Ishikawa (cell line): ENCODE results near the gene SELPLG.

ENCODE experiments used
- CEBPB ChIP-seq: IDR thresholded peaks from 2 replicates; pipeline ENCODE4 v1.6.1; 2012
- CREB1 ChIP-seq: IDR thresholded peaks from 2 replicates; pipeline ENCODE4 v1.6.1; 2012; ENCODE audit warnings: low read depth
- EGR1 ChIP-seq: IDR thresholded peaks from 2 replicates; pipeline ENCODE4 v1.6.1; 2012
- EP300 ChIP-seq: IDR thresholded peaks from 2 replicates; pipeline ENCODE4 v1.6.1; 2012; ENCODE audit warnings: borderline replicate concordance
- FOXM1 ChIP-seq: IDR thresholded peaks from 2 replicates; pipeline ENCODE4 v1.6.1; 2012; ENCODE audit warnings: low read depth, borderline replicate concordance
- NFIC ChIP-seq: IDR thresholded peaks from 2 replicates; pipeline ENCODE4 v1.6.1; 2012
- RAD21 ChIP-seq: IDR thresholded peaks from 2 replicates; pipeline ENCODE4 v1.6.1; 2012; ENCODE audit warnings: low read depth
- TAF1 ChIP-seq: IDR thresholded peaks from 2 replicates; pipeline ENCODE4 v1.6.1; 2012; ENCODE audit warnings: low read depth, mild to moderate bottlenecking
- TCF12 ChIP-seq: IDR thresholded peaks from 2 replicates; pipeline ENCODE4 v1.6.1; 2012; ENCODE audit warnings: low read depth
- TEAD4 ChIP-seq: IDR thresholded peaks from 2 replicates; pipeline ENCODE4 v1.6.1; 2012
- YY1 ChIP-seq: IDR thresholded peaks from 2 replicates; pipeline ENCODE4 v1.6.1; 2012; ENCODE audit warnings: low read depth
- ZBTB7A ChIP-seq: IDR thresholded peaks from 2 replicates; pipeline ENCODE4 v1.6.1; 2012; ENCODE audit warnings: low read depth
- TF ChIP-seq, protein P1 (sequence below): IDR thresholded peaks from 2 replicates; pipeline ENCODE4 v1.6.1; 2012; ENCODE audit warnings: low read depth, mild to moderate bottlenecking
- TF ChIP-seq, protein P2 (sequence below): IDR thresholded peaks from 2 replicates; pipeline ENCODE4 v1.6.1; 2012
- TF ChIP-seq, protein P3 (sequence below): IDR thresholded peaks from 2 replicates; pipeline ENCODE4 v1.6.1; 2012

Gene SELPLG

DNA sequence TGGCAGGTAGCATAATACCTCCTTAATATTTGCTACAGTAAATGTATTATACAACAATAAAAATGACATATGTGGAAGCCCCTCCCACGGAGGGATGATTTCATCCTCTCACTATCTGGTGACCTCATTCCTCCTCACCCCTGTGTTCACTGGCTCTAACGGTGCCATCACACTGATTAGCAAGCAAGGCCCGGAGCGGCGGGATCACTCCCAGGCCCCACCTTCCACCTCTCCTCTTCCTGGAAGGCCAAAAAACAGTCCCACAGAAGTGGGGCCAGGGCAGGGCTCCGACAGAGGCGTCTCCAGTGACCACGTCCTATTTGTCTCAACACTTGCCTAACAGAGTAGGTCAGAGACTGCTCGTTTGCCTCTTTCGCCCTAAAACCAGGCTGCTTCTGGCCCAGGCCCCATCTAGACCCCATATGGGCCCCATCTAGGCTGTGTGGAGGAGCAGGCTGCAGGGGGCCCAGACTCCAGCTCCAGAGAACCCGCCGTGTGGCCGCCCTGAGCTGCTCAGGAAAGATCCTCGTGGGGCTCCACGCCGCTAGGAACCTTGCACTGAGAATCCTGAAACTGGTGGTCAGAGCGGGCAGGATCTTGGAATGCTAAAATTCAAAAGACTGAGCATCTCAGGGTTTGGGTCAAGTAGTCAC lies 3.7 kb downstream of the SELPLG start:
- TF ChIP-seq EP300 (no peak), FOXM1 (no peak), YY1 (no peak), CREB1 (no peak), RAD21 (no peak), ZBTB7A (no peak), NFIC (no peak), TAF1 (no peak), TEAD4 (no peak), TCF12 (no peak), EGR1 (no peak), CEBPB (no peak)
- TF ChIP-seq, protein P1, sequence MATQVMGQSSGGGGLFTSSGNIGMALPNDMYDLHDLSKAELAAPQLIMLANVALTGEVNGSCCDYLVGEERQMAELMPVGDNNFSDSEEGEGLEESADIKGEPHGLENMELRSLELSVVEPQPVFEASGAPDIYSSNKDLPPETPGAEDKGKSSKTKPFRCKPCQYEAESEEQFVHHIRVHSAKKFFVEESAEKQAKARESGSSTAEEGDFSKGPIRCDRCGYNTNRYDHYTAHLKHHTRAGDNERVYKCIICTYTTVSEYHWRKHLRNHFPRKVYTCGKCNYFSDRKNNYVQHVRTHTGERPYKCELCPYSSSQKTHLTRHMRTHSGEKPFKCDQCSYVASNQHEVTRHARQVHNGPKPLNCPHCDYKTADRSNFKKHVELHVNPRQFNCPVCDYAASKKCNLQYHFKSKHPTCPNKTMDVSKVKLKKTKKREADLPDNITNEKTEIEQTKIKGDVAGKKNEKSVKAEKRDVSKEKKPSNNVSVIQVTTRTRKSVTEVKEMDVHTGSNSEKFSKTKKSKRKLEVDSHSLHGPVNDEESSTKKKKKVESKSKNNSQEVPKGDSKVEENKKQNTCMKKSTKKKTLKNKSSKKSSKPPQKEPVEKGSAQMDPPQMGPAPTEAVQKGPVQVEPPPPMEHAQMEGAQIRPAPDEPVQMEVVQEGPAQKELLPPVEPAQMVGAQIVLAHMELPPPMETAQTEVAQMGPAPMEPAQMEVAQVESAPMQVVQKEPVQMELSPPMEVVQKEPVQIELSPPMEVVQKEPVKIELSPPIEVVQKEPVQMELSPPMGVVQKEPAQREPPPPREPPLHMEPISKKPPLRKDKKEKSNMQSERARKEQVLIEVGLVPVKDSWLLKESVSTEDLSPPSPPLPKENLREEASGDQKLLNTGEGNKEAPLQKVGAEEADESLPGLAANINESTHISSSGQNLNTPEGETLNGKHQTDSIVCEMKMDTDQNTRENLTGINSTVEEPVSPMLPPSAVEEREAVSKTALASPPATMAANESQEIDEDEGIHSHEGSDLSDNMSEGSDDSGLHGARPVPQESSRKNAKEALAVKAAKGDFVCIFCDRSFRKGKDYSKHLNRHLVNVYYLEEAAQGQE, result no peak
- TF ChIP-seq, protein P2, sequence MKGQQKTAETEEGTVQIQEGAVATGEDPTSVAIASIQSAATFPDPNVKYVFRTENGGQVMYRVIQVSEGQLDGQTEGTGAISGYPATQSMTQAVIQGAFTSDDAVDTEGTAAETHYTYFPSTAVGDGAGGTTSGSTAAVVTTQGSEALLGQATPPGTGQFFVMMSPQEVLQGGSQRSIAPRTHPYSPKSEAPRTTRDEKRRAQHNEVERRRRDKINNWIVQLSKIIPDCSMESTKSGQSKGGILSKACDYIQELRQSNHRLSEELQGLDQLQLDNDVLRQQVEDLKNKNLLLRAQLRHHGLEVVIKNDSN, result no peak
- TF ChIP-seq, protein P3, sequence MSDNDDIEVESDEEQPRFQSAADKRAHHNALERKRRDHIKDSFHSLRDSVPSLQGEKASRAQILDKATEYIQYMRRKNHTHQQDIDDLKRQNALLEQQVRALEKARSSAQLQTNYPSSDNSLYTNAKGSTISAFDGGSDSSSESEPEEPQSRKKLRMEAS, result no peak

DNA sequence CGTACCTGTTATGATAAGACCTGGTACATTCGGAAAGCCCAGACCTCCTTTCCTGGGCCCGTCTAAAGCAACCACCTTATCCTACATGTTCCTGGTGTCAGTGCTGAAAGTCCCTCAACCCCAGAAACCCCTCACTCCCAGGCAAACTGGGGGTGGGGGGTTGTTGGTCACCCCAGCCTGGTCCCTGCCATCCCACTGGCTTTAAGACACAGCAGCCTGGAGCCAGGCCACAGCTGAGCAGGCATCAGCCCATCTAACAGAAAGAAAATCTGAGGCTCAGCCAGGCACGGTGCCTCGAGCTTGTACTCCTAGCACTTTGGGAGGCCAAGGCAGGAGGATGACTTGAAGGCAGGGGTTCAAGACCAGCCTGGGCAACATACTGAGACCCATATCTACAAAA lies 4.5 kb downstream of the SELPLG start:
- TF ChIP-seq, protein P2, result no peak
- no peak for TF ChIP-seq TEAD4
- no peak for TF ChIP-seq RAD21
- no peak for TF ChIP-seq ZBTB7A

DNA sequence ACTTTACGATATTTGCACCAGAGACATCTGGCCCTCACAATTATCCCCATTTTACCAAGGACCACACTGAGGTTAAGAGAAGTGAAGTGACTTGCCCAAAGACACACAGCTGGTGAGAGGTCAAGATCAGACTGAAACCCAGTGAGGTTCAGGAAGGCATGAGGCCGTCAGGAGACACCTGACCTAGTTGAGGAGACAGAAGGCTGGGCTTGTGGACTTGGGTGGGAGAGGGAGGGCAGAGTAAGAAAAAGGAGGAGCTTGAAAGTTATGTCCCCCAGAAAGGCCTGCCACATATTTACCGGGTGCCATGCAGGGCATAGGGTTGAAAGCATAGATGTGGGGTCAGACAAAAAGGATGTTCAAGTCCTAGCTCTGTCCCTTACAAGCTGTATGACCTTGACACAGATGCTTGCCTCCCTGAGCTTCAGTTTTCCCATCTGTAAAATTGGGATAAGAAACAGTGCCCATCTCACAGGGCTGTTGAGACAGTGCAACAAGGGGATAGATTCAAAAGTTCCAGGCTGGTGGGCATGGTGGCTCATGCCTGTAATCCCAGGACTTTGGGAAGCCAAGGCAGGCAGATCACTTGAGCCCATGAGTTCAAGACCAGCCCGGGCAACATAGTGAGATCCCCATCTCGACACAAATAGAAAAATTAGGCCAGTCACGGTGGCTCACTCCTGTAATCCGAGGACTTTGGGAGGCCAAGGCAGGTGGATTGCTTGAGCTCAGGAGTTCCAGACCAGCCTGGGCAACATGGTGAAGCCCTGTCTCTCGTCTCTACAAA lies 6.4 kb downstream of the SELPLG start:
- no peak for TF ChIP-seq RAD21
- TF ChIP-seq, protein P3, result no peak
- TF ChIP-seq, protein P1, result no peak
- no peak for TF ChIP-seq FOXM1
- no peak for TF ChIP-seq EP300
- no peak for TF ChIP-seq CEBPB
- TF ChIP-seq EGR1, result no peak
- no peak for TF ChIP-seq YY1
- TF ChIP-seq CREB1, result no peak
- no peak for TF ChIP-seq TEAD4
- TF ChIP-seq TCF12, result no peak
- TF ChIP-seq, protein P2, result no peak
- TF ChIP-seq ZBTB7A, result no peak
- TF ChIP-seq NFIC, result no peak
- no peak for TF ChIP-seq TAF1

DNA sequence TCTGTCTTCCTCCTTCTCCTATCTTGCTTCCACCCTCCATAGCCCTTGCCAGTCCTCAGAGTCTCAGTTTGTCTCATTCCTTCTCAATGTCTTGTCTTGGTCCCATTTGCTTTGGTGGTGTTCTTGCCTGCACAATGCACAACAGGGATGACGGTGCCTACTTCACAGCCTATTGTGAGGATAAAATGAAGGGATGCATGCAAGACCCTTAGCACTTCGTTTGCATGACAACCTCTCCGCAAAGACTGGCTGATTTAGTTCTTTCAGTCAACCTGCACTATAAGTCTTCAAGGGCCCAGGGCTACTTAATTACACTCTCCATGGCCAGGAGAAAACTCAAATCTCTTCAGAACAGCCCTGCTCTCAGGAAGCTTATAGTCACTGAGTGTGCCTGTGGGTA lies 8.5 kb downstream of the SELPLG start:
- TF ChIP-seq, protein P3, result no peak
- TF ChIP-seq NFIC, result no peak
- no peak for TF ChIP-seq RAD21
- no peak for TF ChIP-seq EP300
- no peak for TF ChIP-seq TCF12
- no peak for TF ChIP-seq CEBPB
- TF ChIP-seq FOXM1, result no peak

DNA sequence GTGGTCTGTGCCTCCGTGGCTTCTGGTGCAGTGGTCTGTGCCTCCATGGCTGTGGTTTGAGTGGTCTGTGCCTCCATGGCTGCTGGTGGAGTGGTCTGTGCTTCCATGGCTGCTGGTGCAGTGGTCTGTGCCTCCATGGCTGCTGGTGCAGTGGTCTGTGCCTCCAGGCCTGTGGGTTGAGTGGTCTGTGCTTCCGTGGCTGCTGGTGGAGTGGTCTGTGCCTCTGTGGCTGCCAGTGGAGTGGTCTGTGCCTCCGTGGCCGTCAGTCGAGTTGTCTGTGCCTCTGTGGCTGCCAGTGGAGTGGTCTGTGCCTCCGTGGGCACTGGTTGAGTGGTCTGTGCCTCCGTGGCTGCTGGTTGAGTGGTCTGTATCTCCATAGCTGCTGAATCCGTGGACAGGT lies 10.1 kb downstream of the SELPLG start:
- TF ChIP-seq EP300 (no peak), TCF12 (no peak), RAD21 (no peak), TEAD4 (no peak), EGR1 (no peak), YY1 (no peak), CREB1 (no peak), FOXM1 (no peak), ZBTB7A (no peak), NFIC (no peak), TAF1 (no peak)
- TF ChIP-seq, protein P1, result no peak
- TF ChIP-seq, protein P3, result no peak
- TF ChIP-seq, protein P2, result no peak
